WTC11 (cell line): ENCODE results near the gene MAN1B1. TPM values are rescaled to one million over a fixed set of nuclear protein-coding genes. Genes with fewer than 3 reads are reported as not detected.

Experiments used
- ATAC-seq: fragments of 200-7000 bp; cut with Tn5 transposase; 2 replicates; pipeline ENCODE4 v1.10.0; 2021; ENCODE audit warnings: mild to moderate bottlenecking, moderate library complexity
- CTCF ChIA-PET: fragments of 300-600 bp; sonication (Branson Sonifier 250); formaldehyde crosslinking; loops from one replicate; lab custom pipeline; 2021; ENCODE audit warnings: antibody characterized with exemption; lab: Charles Lee
- POLR2A ChIA-PET: fragments of 350-600 bp; sonication (Branson Sonifier 250); formaldehyde crosslinking; loops from one replicate; lab custom pipeline; 2021; ENCODE audit warnings: antibody characterized with exemption; lab: Charles Lee
- DNase-seq: peaks from one replicate; pipeline ENCODE4 v3.0.0; 2021; ENCODE audit warnings: low spot score
- H3K27ac Mint-ChIP-seq: 2 replicates; pipeline ENCODE4 v1.8.0; 2021; ENCODE audit warnings: mixed read lengths
- H3K27me3 Mint-ChIP-seq: 2 replicates; pipeline ENCODE4 v1.8.0; 2021; ENCODE audit warnings: low read depth, mild to moderate bottlenecking, moderate library complexity, mixed read lengths
- H3K36me3 Mint-ChIP-seq: 2 replicates; pipeline ENCODE4 v1.8.0; 2021; ENCODE audit warnings: mixed read lengths
- H3K4me1 Mint-ChIP-seq: 2 replicates; pipeline ENCODE4 v1.8.0; 2022; ENCODE audit warnings: mixed read lengths
- H3K4me3 Mint-ChIP-seq: 2 replicates; pipeline ENCODE4 v1.8.0; 2021; ENCODE audit warnings: mild to moderate bottlenecking, moderate library complexity, mixed read lengths
- H3K9me3 Mint-ChIP-seq: 2 replicates; pipeline ENCODE4 v1.8.0; 2021; ENCODE audit warnings: mixed read lengths
- ATF1 ChIP-seq: sonication (generic); formaldehyde crosslinking; IDR thresholded peaks from 2 replicates; pipeline ENCODE4 v1.8.1; 2023; ENCODE audit warnings: mild to moderate bottlenecking, moderate library complexity, missing genetic modification reagents
- FOXK1 ChIP-seq: sonication (generic); formaldehyde crosslinking; IDR thresholded peaks from 2 replicates; pipeline ENCODE4 v1.8.0; 2022; ENCODE audit warnings: mild to moderate bottlenecking, moderate library complexity, missing genetic modification reagents
- GABPB1 ChIP-seq: sonication (generic); formaldehyde crosslinking; IDR thresholded peaks from 2 replicates; pipeline ENCODE4 v1.8.1; 2023; ENCODE audit warnings: mild to moderate bottlenecking, missing genetic modification reagents
- IRF2 ChIP-seq: sonication (generic); formaldehyde crosslinking; IDR thresholded peaks from 2 replicates; pipeline ENCODE4 v1.8.0; 2022; ENCODE audit warnings: low read depth, missing genetic modification reagents, borderline replicate concordance
- MXD4 ChIP-seq: fragments of 250-450 bp; sonication (Bioruptor Pico); IDR thresholded peaks from 2 replicates; pipeline ENCODE4 v1.8.0; 2021; ENCODE audit warnings: mild to moderate bottlenecking, moderate library complexity, borderline replicate concordance
- SMAD3 ChIP-seq: sonication (generic); formaldehyde crosslinking; IDR thresholded peaks from 2 replicates; pipeline ENCODE4 v1.8.0; 2022; ENCODE audit warnings: missing genetic modification reagents, mild to moderate bottlenecking, borderline replicate concordance
- SMAD4 ChIP-seq: sonication (generic); formaldehyde crosslinking; IDR thresholded peaks from 2 replicates; pipeline ENCODE4 v1.8.0; 2022; ENCODE audit warnings: mild to moderate bottlenecking, missing genetic modification reagents
- SP1 ChIP-seq: sonication (generic); formaldehyde crosslinking; conservative IDR thresholded peaks from 2 replicates; pipeline ENCODE4 v1.8.1; 2022; ENCODE audit warnings: missing genetic modification reagents
- TEAD4 ChIP-seq: sonication (generic); formaldehyde crosslinking; IDR thresholded peaks from 2 replicates; pipeline ENCODE4 v1.8.0; 2022; ENCODE audit warnings: mild to moderate bottlenecking, missing genetic modification reagents
- TP53 ChIP-seq: sonication (generic); formaldehyde crosslinking; IDR thresholded peaks from 2 replicates; pipeline ENCODE4 v1.8.1; 2023; ENCODE audit warnings: mild to moderate bottlenecking, missing genetic modification reagents
- ZNF396 ChIP-seq: fragments of 250-450 bp; sonication (Bioruptor Pico); IDR thresholded peaks from 2 replicates; pipeline ENCODE4 v1.8.0; 2021; ENCODE audit warnings: mild to moderate bottlenecking, moderate library complexity, borderline replicate concordance
- ZNF423 ChIP-seq: fragments of 250-450 bp; sonication (Bioruptor Pico); IDR thresholded peaks from 2 replicates; pipeline ENCODE4 v2.1.2; 2022; ENCODE audit warnings: mild to moderate bottlenecking, moderate library complexity
- ZNF512 ChIP-seq: sonication (generic); formaldehyde crosslinking; IDR thresholded peaks from 2 replicates; pipeline ENCODE4 v1.8.1; 2022; ENCODE audit warnings: missing genetic modification reagents, borderline replicate concordance
- ZSCAN18 ChIP-seq: fragments of 250-450 bp; sonication (Bioruptor Pico); IDR thresholded peaks from 2 replicates; pipeline ENCODE4 v2.1.2; 2022; ENCODE audit warnings: mild to moderate bottlenecking, moderate library complexity
- total RNA-seq: library from RNA; stranded (reverse); gene quantifications from 3 replicates; pipeline ENCODE4 v1.2.3, GENCODE V29; 2021
- TF ChIP-seq, protein P1 (sequence below): sonication (generic); formaldehyde crosslinking; IDR thresholded peaks from 2 replicates; pipeline ENCODE4 v1.8.1; 2022; ENCODE audit warnings: low read depth, missing genetic modification reagents, borderline replicate concordance
- TF ChIP-seq, protein P2 (sequence below): fragments of 250-450 bp; sonication (Bioruptor Pico); IDR thresholded peaks from 2 replicates; pipeline ENCODE4 v1.9.0; 2021; ENCODE audit warnings: mild to moderate bottlenecking
- TF ChIP-seq, protein P3 (sequence below): sonication (generic); formaldehyde crosslinking; IDR thresholded peaks from 2 replicates; pipeline ENCODE4 v1.8.1; 2023; ENCODE audit warnings: mild to moderate bottlenecking, moderate library complexity, missing genetic modification reagents

Gene MAN1B1
- total RNA-seq, 1 experiment from 2014 or later = 57.1 TPM

DNA sequence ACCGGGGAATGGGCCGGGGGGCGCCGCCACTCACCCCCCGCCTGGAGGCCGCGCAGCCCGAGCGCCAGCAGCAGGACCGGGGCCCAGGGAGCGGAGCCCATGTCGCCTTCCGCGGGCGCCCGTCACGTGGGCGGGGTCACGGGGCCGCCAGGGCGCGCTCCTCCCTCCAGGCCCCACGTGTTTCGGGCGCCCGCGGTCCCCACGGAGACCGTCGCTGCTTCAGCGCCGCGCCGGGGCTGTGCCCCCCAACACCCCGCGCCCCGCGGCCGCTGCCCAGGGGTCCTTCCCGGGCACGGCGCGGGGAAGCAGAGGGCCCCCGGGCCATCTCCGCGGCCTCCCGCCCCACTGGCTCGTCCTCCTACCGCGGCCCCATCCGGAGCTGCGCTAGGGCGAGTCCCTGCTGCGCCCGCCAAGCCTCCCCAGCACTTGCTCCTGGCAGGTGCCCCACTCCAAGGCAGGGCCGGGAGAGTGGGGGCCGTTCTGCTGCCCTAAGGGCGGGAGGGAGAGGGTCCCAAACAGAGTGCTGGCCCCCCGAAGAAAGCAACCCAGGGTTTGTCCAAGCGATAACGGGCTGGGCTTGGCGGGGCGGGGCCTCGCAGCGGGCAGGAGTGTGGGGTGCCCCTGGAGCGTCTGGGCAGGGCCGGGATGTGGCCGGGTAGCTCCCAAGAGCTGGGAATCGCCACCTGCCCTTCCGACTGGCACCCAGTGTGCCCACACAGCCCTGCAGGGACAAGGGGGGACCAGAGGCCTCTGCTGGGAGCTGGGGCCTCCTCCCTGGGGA is 28.0 kb downstream of the MAN1B1 start, which contains the start of gene DPP7 (continued):
- TF ChIP-seq ZSCAN18 (no peak), MXD4 (CRISPR knock-in tag) (no peak), ZNF423 (CRISPR knock-in tag) (peak; percentile 47; the same call in 1 of the 2 replicates), ATF1 (CRISPR knock-in tag) (no peak), ZNF512 (CRISPR knock-in tag) (no peak), SP1 (no peak), SMAD4 (CRISPR knock-in tag) (0 out of 2 replicates have a peak, but pooled peaks have one; percentile 16), TP53 (CRISPR knock-in tag) (no peak), FOXK1 (peak; percentile 25; the same call in 1 of the 2 replicates), TEAD4 (CRISPR knock-in tag) (no peak), IRF2 (no peak), SMAD3 (CRISPR knock-in tag) (no peak)
- TF ChIP-seq, protein P1, sequence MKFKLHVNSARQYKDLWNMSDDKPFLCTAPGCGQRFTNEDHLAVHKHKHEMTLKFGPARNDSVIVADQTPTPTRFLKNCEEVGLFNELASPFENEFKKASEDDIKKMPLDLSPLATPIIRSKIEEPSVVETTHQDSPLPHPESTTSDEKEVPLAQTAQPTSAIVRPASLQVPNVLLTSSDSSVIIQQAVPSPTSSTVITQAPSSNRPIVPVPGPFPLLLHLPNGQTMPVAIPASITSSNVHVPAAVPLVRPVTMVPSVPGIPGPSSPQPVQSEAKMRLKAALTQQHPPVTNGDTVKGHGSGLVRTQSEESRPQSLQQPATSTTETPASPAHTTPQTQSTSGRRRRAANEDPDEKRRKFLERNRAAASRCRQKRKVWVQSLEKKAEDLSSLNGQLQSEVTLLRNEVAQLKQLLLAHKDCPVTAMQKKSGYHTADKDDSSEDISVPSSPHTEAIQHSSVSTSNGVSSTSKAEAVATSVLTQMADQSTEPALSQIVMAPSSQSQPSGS (CRISPR knock-in tag) = no peak
- TF ChIP-seq, protein P2, sequence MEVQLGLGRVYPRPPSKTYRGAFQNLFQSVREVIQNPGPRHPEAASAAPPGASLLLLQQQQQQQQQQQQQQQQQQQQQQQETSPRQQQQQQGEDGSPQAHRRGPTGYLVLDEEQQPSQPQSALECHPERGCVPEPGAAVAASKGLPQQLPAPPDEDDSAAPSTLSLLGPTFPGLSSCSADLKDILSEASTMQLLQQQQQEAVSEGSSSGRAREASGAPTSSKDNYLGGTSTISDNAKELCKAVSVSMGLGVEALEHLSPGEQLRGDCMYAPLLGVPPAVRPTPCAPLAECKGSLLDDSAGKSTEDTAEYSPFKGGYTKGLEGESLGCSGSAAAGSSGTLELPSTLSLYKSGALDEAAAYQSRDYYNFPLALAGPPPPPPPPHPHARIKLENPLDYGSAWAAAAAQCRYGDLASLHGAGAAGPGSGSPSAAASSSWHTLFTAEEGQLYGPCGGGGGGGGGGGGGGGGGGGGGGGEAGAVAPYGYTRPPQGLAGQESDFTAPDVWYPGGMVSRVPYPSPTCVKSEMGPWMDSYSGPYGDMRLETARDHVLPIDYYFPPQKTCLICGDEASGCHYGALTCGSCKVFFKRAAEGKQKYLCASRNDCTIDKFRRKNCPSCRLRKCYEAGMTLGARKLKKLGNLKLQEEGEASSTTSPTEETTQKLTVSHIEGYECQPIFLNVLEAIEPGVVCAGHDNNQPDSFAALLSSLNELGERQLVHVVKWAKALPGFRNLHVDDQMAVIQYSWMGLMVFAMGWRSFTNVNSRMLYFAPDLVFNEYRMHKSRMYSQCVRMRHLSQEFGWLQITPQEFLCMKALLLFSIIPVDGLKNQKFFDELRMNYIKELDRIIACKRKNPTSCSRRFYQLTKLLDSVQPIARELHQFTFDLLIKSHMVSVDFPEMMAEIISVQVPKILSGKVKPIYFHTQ = no peak
- TF ChIP-seq, protein P3, sequence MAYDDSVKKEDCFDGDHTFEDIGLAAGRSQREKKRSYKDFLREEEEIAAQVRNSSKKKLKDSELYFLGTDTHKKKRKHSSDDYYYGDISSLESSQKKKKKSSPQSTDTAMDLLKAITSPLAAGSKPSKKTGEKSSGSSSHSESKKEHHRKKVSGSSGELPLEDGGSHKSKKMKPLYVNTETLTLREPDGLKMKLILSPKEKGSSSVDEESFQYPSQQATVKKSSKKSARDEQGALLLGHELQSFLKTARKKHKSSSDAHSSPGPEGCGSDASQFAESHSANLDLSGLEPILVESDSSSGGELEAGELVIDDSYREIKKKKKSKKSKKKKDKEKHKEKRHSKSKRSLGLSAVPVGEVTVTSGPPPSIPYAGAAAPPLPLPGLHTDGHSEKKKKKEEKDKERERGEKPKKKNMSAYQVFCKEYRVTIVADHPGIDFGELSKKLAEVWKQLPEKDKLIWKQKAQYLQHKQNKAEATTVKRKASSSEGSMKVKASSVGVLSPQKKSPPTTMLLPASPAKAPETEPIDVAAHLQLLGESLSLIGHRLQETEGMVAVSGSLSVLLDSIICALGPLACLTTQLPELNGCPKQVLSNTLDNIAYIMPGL (CRISPR knock-in tag) = no peak

DNA sequence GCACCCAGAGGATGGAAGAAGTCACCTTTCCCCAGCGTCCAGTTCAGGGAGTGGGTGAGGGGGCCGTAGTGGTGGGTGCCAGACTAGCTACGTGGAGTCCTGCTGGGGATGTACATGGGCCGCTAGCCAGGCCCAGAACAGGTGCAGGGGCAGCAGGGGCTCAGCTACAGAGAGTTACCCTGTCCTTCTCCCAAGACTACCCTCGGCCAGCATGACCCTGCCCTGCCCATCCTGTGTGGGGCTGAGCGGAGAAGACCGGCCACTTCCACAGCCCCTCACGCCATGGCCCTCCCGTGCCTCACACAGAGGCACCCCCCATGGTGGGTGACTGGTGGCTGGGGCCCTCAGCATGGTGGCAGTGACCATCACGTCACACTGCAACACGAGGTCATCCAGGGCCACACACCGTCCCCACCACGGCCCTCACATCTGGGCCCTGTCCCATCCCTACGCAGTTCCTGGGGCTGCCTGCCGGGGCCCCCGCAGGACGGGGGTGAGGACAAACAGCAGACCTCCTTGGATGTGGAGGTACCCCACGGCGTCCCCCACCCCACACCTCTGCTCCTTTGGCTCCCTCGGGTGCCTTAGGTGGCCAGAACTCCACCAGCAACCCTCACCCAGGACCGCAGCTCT is 28.7 kb downstream of the MAN1B1 start:
- H3K36me3 Mint-ChIP-seq = no peaks in the 10 kb centered on the region
- ChIA-PET POLR2A (interaction anchor here (0.6 to 0.9 kb wide), 2 partner anchors 110 to 337 kb away, joined by 3 read pairs; no protein-coding TSS in a partner anchor), CTCF (interaction anchor here (0.9 to 1.6 kb wide), 9 partner anchors 29 to 121 kb away, joined by 3 to 8 read pairs (median 6); partner anchors contain the start of genes MAN1B1 and RNF224)
- H3K9me3 Mint-ChIP-seq = peaks cover 8% of the 10 kb centered on the region
- no peak overlapping the region for H3K27ac Mint-ChIP-seq
- DNase-seq (no peak), ATAC-seq (no peak)
- no peaks in the 10 kb centered on the region for H3K4me1 Mint-ChIP-seq
- peak overlapping the region; percentile 40 for H3K4me3 Mint-ChIP-seq
- peaks cover 29% of the 10 kb centered on the region for H3K27me3 Mint-ChIP-seq
- TF ChIP-seq SMAD4 (CRISPR knock-in tag) (no peak), GABPB1 (CRISPR knock-in tag) (no peak), ZNF396 (CRISPR knock-in tag) (no peak)
